D721Med (cell line): Measurements from ENCODE around the gene TFEB.

Experiments used
- DNase-seq: peaks from one replicate; pipeline ENCODE4 v3.0.0; 2011; ENCODE audit warnings: low spot score; ENCODE audit not compliant: insufficient read length
- FAIRE-seq: peaks from 2 replicates; lab custom pipeline; 2011; peaks lifted over from hg19 to GRCh38; lab: Jason Lieb, UNC
- CTCF ChIP-seq: IDR thresholded peaks from 2 replicates; pipeline ENCODE4 v1.5.1; 2012; ENCODE audit warnings: mild to moderate bottlenecking, control low read depth; ENCODE audit not compliant: insufficient read depth; ENCODE audit errors: missing control alignments

The TFEB gene

GRCh38 chr6:41685641-41686380 is 49.6 kb downstream of the TFEB start:
- no peak for TF ChIP-seq CTCF
- no peak for FAIRE-seq
- DNase-seq: no peak

GRCh38 chr6:41684311-41685180 is 50.9 kb downstream of the TFEB start:
- DNase-seq: no peak
- no peak for TF ChIP-seq CTCF
- no peak for FAIRE-seq

GRCh38 chr6:41683523-41684310 is 51.7 kb downstream of the TFEB start:
- FAIRE-seq: no peak
- peak; percentile 94 for DNase-seq
- TF ChIP-seq CTCF: peak; percentile 74

GRCh38 chr6:41683273-41683522 is 52.2 kb downstream of the TFEB start:
- FAIRE-seq (no peak), DNase-seq (no peak)
- TF ChIP-seq CTCF: no peak

- FAIRE-seq (no peak), DNase-seq (no peak)
- TF ChIP-seq CTCF: no peak
These were observed 52.7 kb downstream of the TFEB start for GRCh38 chr6:41682497-41683272.

- FAIRE-seq (no peak), DNase-seq (peak; percentile 95)
- TF ChIP-seq CTCF: peak; percentile 75
These were observed 53.3 kb downstream of the TFEB start for GRCh38 chr6:41682056-41682477.
